GM12878 (cell line): Measurements from ENCODE around the gene ANKRD17. TPM values are rescaled to one million over a fixed set of nuclear protein-coding genes. Genes with fewer than 3 reads are reported as not detected.

ENCODE experiments used
- ATAC-seq: fragments of 200-7000 bp; cut with Tn5 transposase; 3 replicates; pipeline ENCODE4 v1.9.1; 2020; ENCODE audit warnings: mild to moderate bottlenecking, moderate library complexity
- BruUV-seq: library from RNA; stranded (reverse); fragments of 400-500 nt; replicated peaks from 2 replicates; lab custom pipeline; 2021; lab: Mats Ljungman, UMichigan
- CTCF ChIA-PET: fragments of 300-600 bp; sonication (Branson Sonifier 250); formaldehyde crosslinking; extraction: SDS; loops from one replicate; lab custom pipeline; 2021; ENCODE audit warnings: inconsistent platforms; lab: Yijun Ruan, JAX
- POLR2A ChIA-PET: fragments of 350-600 bp; formaldehyde crosslinking; extraction: SDS; loops from one replicate; lab custom pipeline; 2021; ENCODE audit warnings: inconsistent platforms; lab: Charles Lee
- RAD21 ChIA-PET: fragments of 300-600 bp; sonication (Branson Sonifier 250); formaldehyde crosslinking; loops from one replicate; lab custom pipeline; 2023; ENCODE audit warnings: antibody characterized with exemption; ENCODE audit not compliant: unreplicated experiment; lab: Charles Lee
- SMC1A ChIA-PET: fragments of 300-600 bp; sonication (Branson Sonifier 250); formaldehyde crosslinking; loops from one replicate; lab custom pipeline; 2023; ENCODE audit not compliant: unreplicated experiment, uncharacterized antibody; lab: Charles Lee
- DNase-seq: peaks from one replicate; pipeline ENCODE4 v3.0.0-alpha.2; 2011; ENCODE audit warnings: low read depth, low spot score
- FAIRE-seq: peaks from 3 replicates; lab custom pipeline; 2011; peaks lifted over from hg19 to GRCh38; lab: Jason Lieb, UNC
- H2AFZ ChIP-seq: 2 replicates; pipeline ENCODE4 v1.6.0; 2011; ENCODE audit warnings: low read depth, low read length, control low read depth; ENCODE audit not compliant: control insufficient read depth
- H3K27ac ChIP-seq: 2 replicates; pipeline ENCODE4 v1.5.1; 2011; ENCODE audit warnings: control low read depth; ENCODE audit not compliant: control insufficient read depth, insufficient read depth
- H3K27me3 ChIP-seq, 2 experiments: replicated peaks in 1 of 2; 2 replicates each; pipeline versions ENCODE4 v1.6.0 to v1.6.1; 2011; ENCODE audit warnings: low read length in 1 of 2; ENCODE audit not compliant: control insufficient read depth in 2 of 2, insufficient read depth in 2 of 2
- H3K36me3 ChIP-seq, 2 experiments: 2 replicates each; pipeline ENCODE4 v1.5.1; 2011; ENCODE audit warnings: low read length in 1 of 2; ENCODE audit not compliant: control insufficient read depth in 2 of 2, insufficient read depth in 2 of 2
- H3K4me1 ChIP-seq: 2 replicates; pipeline ENCODE4 v1.6.1; 2011; ENCODE audit warnings: mild to moderate bottlenecking, low read length, moderate library complexity, mixed read lengths; ENCODE audit not compliant: control insufficient read depth, insufficient read depth
- H3K4me2 ChIP-seq: 2 replicates; pipeline ENCODE4 v1.6.0; 2011; ENCODE audit warnings: control low read depth; ENCODE audit not compliant: control insufficient read depth, insufficient read depth
- H3K4me3 ChIP-seq: fragments of 200-600 bp; sonication (generic); 2 replicates; pipeline ENCODE4 v1.5.1; 2016
- H3K79me2 ChIP-seq: 2 replicates; pipeline ENCODE4 v1.6.0; 2011; ENCODE audit warnings: low read length; ENCODE audit not compliant: control insufficient read depth, insufficient read depth
- H3K9ac ChIP-seq: 2 replicates; pipeline ENCODE4 v1.8.0; 2011; ENCODE audit warnings: low read length, control low read depth, mixed read lengths; ENCODE audit not compliant: control insufficient read depth, insufficient read depth
- H3K9me3 ChIP-seq: replicated peaks from 3 replicates; pipeline ENCODE4 v1.5.1; 2011; ENCODE audit warnings: mild to moderate bottlenecking, low read length; ENCODE audit not compliant: control insufficient read depth, insufficient read depth
- H4K20me1 ChIP-seq: 2 replicates; pipeline ENCODE4 v1.6.0; 2011; ENCODE audit not compliant: control insufficient read depth, insufficient read depth
- ATF7 ChIP-seq: fragments of 450-650 bp; IDR thresholded peaks from 2 replicates; pipeline ENCODE4 v1.6.1; 2016; ENCODE audit warnings: low read depth, mild to moderate bottlenecking
- BRCA1 ChIP-seq: IDR thresholded peaks from 2 replicates; pipeline ENCODE4 v1.6.1; 2011; ENCODE audit warnings: low read depth, low read length, improper control_type of control experiment
- CBX5 ChIP-seq: sonication (generic); IDR thresholded peaks from 2 replicates; pipeline ENCODE4 v1.6.1; 2016; ENCODE audit warnings: low read depth, moderate library complexity, mild to moderate bottlenecking, inconsistent platforms
- CREB1 ChIP-seq: IDR thresholded peaks from 2 replicates; pipeline ENCODE4 v1.6.1; 2012; ENCODE audit warnings: low read depth, mild to moderate bottlenecking, inconsistent platforms
- E2F8 ChIP-seq: fragments of 450-650 bp; IDR thresholded peaks from 2 replicates; pipeline ENCODE4 v1.6.1; 2018; ENCODE audit warnings: mild to moderate bottlenecking, low read depth, moderate library complexity; ENCODE audit not compliant: partially characterized antibody
- EZH2 ChIP-seq: IDR thresholded peaks from 2 replicates; pipeline ENCODE4 v1.6.1; 2012; ENCODE audit warnings: low read depth, mild to moderate bottlenecking, control low read depth, inconsistent platforms, low read length, borderline replicate concordance; ENCODE audit not compliant: control insufficient read depth
- FOXK2 ChIP-seq: fragments of 450-650 bp; IDR thresholded peaks from 2 replicates; pipeline ENCODE4 v1.6.1; 2017; ENCODE audit warnings: mild to moderate bottlenecking, moderate library complexity
- FOXM1 ChIP-seq: IDR thresholded peaks from 2 replicates; pipeline ENCODE4 v1.6.1; 2012; ENCODE audit warnings: low read depth, mild to moderate bottlenecking, inconsistent platforms, low read length, moderate library complexity
- IRF3 ChIP-seq: fragments of 450-650 bp; IDR thresholded peaks from 2 replicates; pipeline ENCODE4 v1.6.1; 2014; ENCODE audit warnings: mild to moderate bottlenecking
- JUND ChIP-seq: IDR thresholded peaks from 2 replicates; pipeline ENCODE4 v1.6.1; 2012; ENCODE audit warnings: low read depth, mild to moderate bottlenecking, low read length, improper control_type of control experiment, moderate library complexity
- NR2C2 ChIP-seq: IDR thresholded peaks from 2 replicates; pipeline ENCODE4 v1.6.1; 2011; ENCODE audit warnings: borderline replicate concordance, low read depth; ENCODE audit not compliant: control insufficient read depth, insufficient read length
- POLR2A ChIP-seq: IDR thresholded peaks from 2 replicates; pipeline ENCODE4 v1.6.1; 2011; ENCODE audit warnings: low read depth, mild to moderate bottlenecking, low read length
- POLR2AphosphoS5 ChIP-seq: IDR thresholded peaks from 2 replicates; pipeline ENCODE4 v1.6.1; 2011; ENCODE audit warnings: mild to moderate bottlenecking, low read length, inconsistent platforms
- POU2F2 ChIP-seq: IDR thresholded peaks from 3 replicates; pipeline ENCODE4 v1.6.1; 2011; ENCODE audit warnings: low read depth, mild to moderate bottlenecking, low read length, borderline replicate concordance
- RELA ChIP-seq: fragments of 450-650 bp; IDR thresholded peaks from 2 replicates; pipeline ENCODE4 v1.8.0; 2014; ENCODE audit warnings: borderline replicate concordance; ENCODE audit not compliant: partially characterized antibody
- WGBS: methylation state at CpG from one replicate; pipeline ENCODE4 v1.1.6; 2016; ENCODE audit warnings: low lambda C conversion rate; ENCODE audit not compliant: insufficient replicate concordance, insufficient coverage; ENCODE audit errors: missing lambda C conversion rate; 5-methylcytosine and 5-hydroxymethylcytosine counted together
- in situ Hi-C: fragments of 300-500 bp; cut with MboI; formaldehyde crosslinking; loops from 9 replicates; pipeline ENCODE4 v1.14.3; 2018; ENCODE audit warnings: mixed read lengths
- intact Hi-C: fragments of 100-400 bp; cut with micrococcal nuclease; formaldehyde crosslinking; loops from one replicate; pipeline ENCODE4 v1.14.2; 2022; ENCODE audit not compliant: unreplicated experiment
- polyA plus RNA-seq, 11 experiments: library from polyadenylated mRNA; depleted of rRNA in 4 of 11; unstranded in 6 of 11; stranded (reverse) in 5 of 11; fragments of >200 nt; fragmentation: Nextera tagmentation in 4 of 11; fragmentation: Illumina TruSeq in 1 of 11; extraction: Ambion mirVana in 4 of 11; extraction: Trizol in 1 of 11; gene quantifications; 1 replicate in 1 of 11; 2 replicates in 10 of 11; pipeline versions ENCODE4 v1.2.1 to v1.2.3, GENCODE V29; 2011 to 2016; ENCODE audit warnings: inconsistent platforms in 2 of 11, missing spikeins in 2 of 11, low read depth in 1 of 11
- total RNA-seq, 4 experiments: library from RNA; depleted of rRNA in 3 of 4; stranded (reverse); fragments of >200 nt in 3 of 4; fragmentation: Illumina TruSeq in 1 of 4; extraction: Trizol in 1 of 4; gene quantifications; 2 replicates each; pipeline versions ENCODE4 v1.2.1 to v1.2.3, GENCODE V29; 2013 to 2021

The ANKRD17 gene
- total and polyA plus RNA-seq, 10 of the 15 experiments (the other 5 are each of a cell fraction or from before 2014, with no cell fraction given), result 11.7 to 46.5 (median 32.6) TPM

- no peak overlapping the region for H3K4me3 ChIP-seq
- no TSS peak for BruUV-seq
- FAIRE-seq, result no peak
- H3K9me3 ChIP-seq, result peaks cover 4% of the 10 kb centered on the region; the same call in 2 of the 3 replicates
- no peaks in the 10 kb centered on the region for H4K20me1 ChIP-seq
- H3K9ac ChIP-seq, result no peak overlapping the region
- ChIA-PET CTCF (interaction anchor here (0.9 kb wide), 1 partner anchor 14 kb away, joined by 3 read pairs; no protein-coding TSS in a partner anchor), POLR2A (interaction anchor here (0.9 kb wide), 1 partner anchor 29 kb away, joined by 3 read pairs; no protein-coding TSS in a partner anchor), SMC1A (interaction anchor here (0.9 to 3.1 kb wide), 3 partner anchors 12 to 63 kb away, joined by 4 to 12 read pairs (median 4); no protein-coding TSS in a partner anchor), RAD21 (no interaction called here)
- 74% methylated on average over 2 of the region's 2 CpGs for WGBS
- H3K4me1 ChIP-seq, result peaks cover 3% of the 10 kb centered on the region; the same call in 1 of the 2 replicates
- no peak overlapping the region for H3K4me2 ChIP-seq
- intact Hi-C loops, result no loop called here
- H2AFZ ChIP-seq, result no peak overlapping the region
- no peak overlapping the region for H3K27ac ChIP-seq
- H3K79me2 ChIP-seq, result peaks cover 47% of the 10 kb centered on the region
- H3K36me3 ChIP-seq, result no peaks in the 10 kb centered on the region; a peak in 1 of 4 replicates
- in situ Hi-C loops, result no loop called here
- no peak for ATAC-seq
- DNase-seq, result no peak
- H3K27me3 ChIP-seq, result no peaks in the 10 kb centered on the region
- TF ChIP-seq CBX5 (no peak), POLR2AphosphoS5 (no peak), BRCA1 (no peak), FOXK2 (no peak), CREB1 (no peak), POLR2A (no peak), NR2C2 (no peak), RELA (no peak)
Measured at GRCh38 chr4:73194064-73194463, 64.5 kb downstream of the ANKRD17 start.

GRCh38 chr4:73193659-73194058 lies 64.9 kb downstream of the ANKRD17 start:
- Histone ChIP-seq H3K4me2 (peak overlapping the region; percentile 26), H3K4me1 (peaks cover 3% of the 10 kb centered on the region; the same call in 1 of the 2 replicates), H3K27me3 (no peaks in the 10 kb centered on the region), H3K9me3 (peaks cover 4% of the 10 kb centered on the region; the same call in 2 of the 3 replicates), H3K79me2 (peaks cover 47% of the 10 kb centered on the region), H3K4me3 (peak overlapping the region; percentile 26; the same call in 1 of the 2 replicates), H3K36me3 (no peaks in the 10 kb centered on the region; a peak in 1 of 4 replicates), H4K20me1 (no peaks in the 10 kb centered on the region), H2AFZ (no peak overlapping the region), H3K27ac (peak overlapping the region; percentile 27; the same call in 1 of the 2 replicates), H3K9ac (no peak overlapping the region)
- FAIRE-seq, result no peak
- in situ Hi-C loops (no loop called here), intact Hi-C loops (no loop called here)
- BruUV-seq, result no TSS peak
- WGBS, result 25% methylated on average over 4 of the region's 4 CpGs
- RAD21 ChIA-PET, result no interaction called here
- POLR2A ChIA-PET, result no interaction called here
- DNase-seq, result no peak
- ATAC-seq, result peak; percentile 55
- SMC1A ChIA-PET, result interaction anchor here (0.7 to 3.1 kb wide), 3 partner anchors 12 to 63 kb away, joined by 4 to 12 read pairs (median 4); no protein-coding TSS in a partner anchor
- CTCF ChIA-PET, result no interaction called here
- TF ChIP-seq E2F8 (no peak), IRF3 (no peak), JUND (no peak), CBX5 (no peak), POU2F2 (no peak), EZH2 (no peak), FOXM1 (no peak), ATF7 (no peak)
